Stimulated activated naive B cell treated with anti-CD40 and anti-IgM and Interleukin-4, amounts not matched to agents 10 μg/mL and 1 μg/mL and 100 μg/mL, for 72 hours (primary cell): ENCODE data around the gene MINDY2.

ENCODE experiments used
- ATAC-seq, 2 donors: fragments of 150-1000 bp; cut with Tn5 transposase; replicated peaks; 2 replicates each; pipeline ENCODE4 v1.10.0; 2021; ENCODE audit warnings: moderate library complexity in 1 of 2
- DNase-seq: peaks from one replicate; pipeline ENCODE4 v3.0.0; 2021
- H3K27ac Mint-ChIP-seq: one replicate; pipeline ENCODE4 v1.8.0; 2022; ENCODE audit warnings: mild to moderate bottlenecking, mixed read lengths
- H3K27me3 Mint-ChIP-seq, 2 donors: one replicate each; pipeline ENCODE4 v1.8.0; 2022; ENCODE audit warnings: mixed read lengths in 2 of 2
- H3K36me3 Mint-ChIP-seq, 2 donors: one replicate each; pipeline ENCODE4 v1.8.0; 2022; ENCODE audit warnings: mixed read lengths in 2 of 2, mild to moderate bottlenecking in 1 of 2
- H3K4me1 Mint-ChIP-seq, 2 donors: one replicate each; pipeline ENCODE4 v1.8.0; 2022; ENCODE audit warnings: mixed read lengths in 2 of 2, mild to moderate bottlenecking in 1 of 2
- H3K4me3 Mint-ChIP-seq, 2 donors: one replicate each; pipeline ENCODE4 v1.8.0; 2022; ENCODE audit warnings: mild to moderate bottlenecking in 2 of 2, mixed read lengths in 2 of 2, moderate library complexity in 1 of 2
- H3K9me3 Mint-ChIP-seq, 2 donors: one replicate each; pipeline ENCODE4 v1.8.0; 2022; ENCODE audit warnings: mixed read lengths in 2 of 2, mild to moderate bottlenecking in 1 of 2

MINDY2 gene, protein sequence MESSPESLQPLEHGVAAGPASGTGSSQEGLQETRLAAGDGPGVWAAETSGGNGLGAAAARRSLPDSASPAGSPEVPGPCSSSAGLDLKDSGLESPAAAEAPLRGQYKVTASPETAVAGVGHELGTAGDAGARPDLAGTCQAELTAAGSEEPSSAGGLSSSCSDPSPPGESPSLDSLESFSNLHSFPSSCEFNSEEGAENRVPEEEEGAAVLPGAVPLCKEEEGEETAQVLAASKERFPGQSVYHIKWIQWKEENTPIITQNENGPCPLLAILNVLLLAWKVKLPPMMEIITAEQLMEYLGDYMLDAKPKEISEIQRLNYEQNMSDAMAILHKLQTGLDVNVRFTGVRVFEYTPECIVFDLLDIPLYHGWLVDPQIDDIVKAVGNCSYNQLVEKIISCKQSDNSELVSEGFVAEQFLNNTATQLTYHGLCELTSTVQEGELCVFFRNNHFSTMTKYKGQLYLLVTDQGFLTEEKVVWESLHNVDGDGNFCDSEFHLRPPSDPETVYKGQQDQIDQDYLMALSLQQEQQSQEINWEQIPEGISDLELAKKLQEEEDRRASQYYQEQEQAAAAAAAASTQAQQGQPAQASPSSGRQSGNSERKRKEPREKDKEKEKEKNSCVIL

DNA sequence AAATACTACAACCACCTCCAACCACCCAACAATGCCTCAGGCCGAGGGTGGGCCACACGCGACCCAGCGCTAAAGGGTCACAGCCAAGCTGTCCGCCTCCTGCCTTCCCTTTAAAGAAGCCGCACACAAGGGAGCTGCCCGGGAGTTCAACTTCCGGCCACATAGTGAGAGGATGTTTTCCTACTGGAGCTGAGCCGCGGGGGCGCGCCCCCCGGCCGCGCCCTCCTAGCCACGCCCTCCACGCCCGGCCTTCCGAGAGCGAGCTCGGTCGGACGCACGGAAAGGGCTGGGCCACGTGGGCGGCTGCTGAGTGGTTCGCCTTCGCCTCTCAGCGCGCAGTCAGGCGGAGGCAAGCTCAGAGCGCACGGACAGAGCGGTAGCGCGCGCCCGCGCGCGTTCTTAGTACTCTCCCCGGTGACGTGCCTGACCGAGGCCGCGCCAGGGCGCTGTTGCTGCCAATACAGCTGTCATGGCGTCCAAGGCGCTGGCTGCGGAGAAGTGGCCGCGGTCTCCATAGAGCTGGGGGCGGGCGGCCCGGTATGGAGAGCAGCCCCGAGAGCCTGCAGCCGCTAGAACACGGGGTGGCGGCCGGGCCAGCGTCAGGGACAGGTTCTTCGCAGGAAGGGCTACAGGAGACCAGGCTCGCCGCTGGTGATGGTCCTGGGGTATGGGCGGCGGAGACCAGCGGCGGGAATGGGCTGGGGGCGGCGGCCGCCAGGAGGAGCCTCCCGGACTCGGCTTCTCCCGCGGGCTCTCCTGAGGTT, at the start of gene MINDY2:
TSS of gene MINDY2 (plus strand) at position 446 of the 764 bp plus-strand sequence. CDS start at position 540, 94 bp downstream.
- Mint-ChIP-seq H3K36me3 (peaks cover 0 to 2% of the 10 kb centered on the region in 2 donors), H3K4me1 (peaks cover 0 to 3% of the 10 kb centered on the region in 2 donors), H3K27ac (peak within 1 kb of the TSS; percentile 98), H3K9me3 (no peaks in the 10 kb centered on the region), H3K4me3 (peak within 1 kb of the TSS; percentile 90 to 97), H3K27me3 (no peaks in the 10 kb centered on the region)
- DNase-seq (peak; percentile 94), ATAC-seq (peak; percentile 96 to 97)

DNA sequence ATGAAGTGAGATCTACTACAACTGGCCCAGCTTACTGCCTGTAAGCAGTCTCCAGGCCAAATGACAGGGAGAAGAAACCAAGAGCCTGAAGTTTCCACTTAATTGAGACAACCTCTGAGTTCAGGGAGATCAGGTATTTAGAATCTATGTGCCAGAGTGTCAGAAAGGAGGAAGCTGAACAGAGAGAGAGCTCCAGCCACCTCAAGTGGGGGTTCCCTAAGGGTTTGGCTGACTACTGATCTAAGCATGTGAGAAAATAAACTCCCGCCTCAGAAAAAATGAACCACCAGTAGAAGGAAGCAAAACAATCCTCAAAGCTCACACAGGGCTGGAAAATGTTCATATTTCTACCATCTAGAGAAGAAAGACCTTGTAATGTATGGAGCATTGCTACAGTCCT, 46.6 kb upstream of the MINDY2 start:
- peak overlapping the region; percentile 65 for H3K27ac Mint-ChIP-seq
- H3K9me3 Mint-ChIP-seq: no peaks in the 10 kb centered on the region
- peaks cover 19 to 70% of the 10 kb centered on the region in 2 donors for H3K4me1 Mint-ChIP-seq
- H3K4me3 Mint-ChIP-seq: peak overlapping the region; percentile 1 to 10
- ATAC-seq (peak; percentile 97 to 98), DNase-seq (peak; percentile 55)
- H3K27me3 Mint-ChIP-seq: no peaks in the 10 kb centered on the region
- H3K36me3 Mint-ChIP-seq: peaks cover 2 to 3% of the 10 kb centered on the region in 2 donors

DNA sequence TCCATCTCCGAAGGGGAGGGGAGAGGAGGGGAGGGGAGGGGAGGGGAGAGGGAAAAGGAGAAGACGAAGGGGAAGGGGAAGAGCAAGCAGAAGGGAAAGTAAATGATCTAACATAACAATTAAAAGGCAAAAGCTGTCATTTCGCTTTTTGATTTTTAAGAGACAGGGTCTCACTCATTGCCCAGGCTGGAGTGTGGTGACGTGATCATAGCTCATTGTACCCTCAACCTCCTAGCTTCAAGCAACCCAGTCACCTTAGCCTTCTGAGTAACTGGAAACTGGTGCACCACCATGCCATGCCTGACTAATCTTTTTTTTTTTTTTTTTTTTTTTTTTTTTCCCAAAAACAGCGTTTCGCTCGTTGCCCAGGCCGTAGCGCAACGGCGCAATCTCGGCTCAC, 44.2 kb upstream of the MINDY2 start:
- no peak for DNase-seq
- peaks cover 4 to 7% of the 10 kb centered on the region in 2 donors for H3K36me3 Mint-ChIP-seq
- ATAC-seq: peak; percentile 63 to 72
- H3K9me3 Mint-ChIP-seq: no peaks in the 10 kb centered on the region
- peak overlapping the region; percentile 72 to 76 for H3K4me3 Mint-ChIP-seq
- peaks cover 27 to 75% of the 10 kb centered on the region in 2 donors for H3K4me1 Mint-ChIP-seq
- H3K27ac Mint-ChIP-seq: no peak overlapping the region
- no peaks in the 10 kb centered on the region for H3K27me3 Mint-ChIP-seq

DNA sequence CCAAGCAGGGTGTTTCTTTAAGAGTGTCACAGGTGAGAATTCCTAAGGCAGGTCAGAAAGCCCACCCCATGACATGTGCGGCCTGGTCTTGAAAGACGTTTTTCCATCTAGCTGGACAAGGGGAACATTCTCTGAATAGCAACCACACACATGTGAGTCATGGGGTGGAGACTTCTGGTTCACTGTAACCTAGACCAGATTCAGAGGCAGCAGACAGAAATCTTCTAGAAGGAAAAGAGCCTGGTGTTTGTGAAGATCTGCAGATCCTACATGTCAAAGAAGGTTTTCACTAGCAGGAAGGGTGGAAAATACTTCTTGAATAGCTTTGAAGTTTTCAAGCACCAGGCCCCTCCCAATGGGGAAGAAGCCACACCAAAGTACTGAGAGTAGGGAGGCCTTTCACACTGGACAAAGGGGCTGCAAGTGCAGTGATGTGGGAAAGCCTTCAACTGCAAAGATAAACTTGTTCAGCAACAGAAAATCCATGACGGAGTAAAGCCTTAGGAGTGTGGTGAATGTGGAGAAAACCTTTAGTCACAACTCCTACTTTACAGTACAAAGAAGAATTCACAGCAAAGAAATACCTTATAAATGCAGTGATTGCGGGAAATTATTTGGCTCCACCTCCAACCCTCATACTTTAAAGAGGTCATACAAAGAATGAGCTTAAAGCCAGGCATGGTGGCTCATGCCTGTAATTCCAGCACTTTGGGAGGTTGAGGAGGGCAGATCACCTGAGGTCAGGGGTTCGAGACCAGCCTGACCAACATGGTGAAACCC, 39.2 kb upstream of the MINDY2 start:
- no peak for DNase-seq
- peaks cover 6 to 14% of the 10 kb centered on the region in 2 donors for H3K36me3 Mint-ChIP-seq
- no peak overlapping the region for H3K4me3 Mint-ChIP-seq
- no peaks in the 10 kb centered on the region for H3K27me3 Mint-ChIP-seq
- peaks cover 35 to 69% of the 10 kb centered on the region in 2 donors for H3K4me1 Mint-ChIP-seq
- ATAC-seq: no peak
- H3K9me3 Mint-ChIP-seq: no peaks in the 10 kb centered on the region
- H3K27ac Mint-ChIP-seq: peak overlapping the region; percentile 56

DNA sequence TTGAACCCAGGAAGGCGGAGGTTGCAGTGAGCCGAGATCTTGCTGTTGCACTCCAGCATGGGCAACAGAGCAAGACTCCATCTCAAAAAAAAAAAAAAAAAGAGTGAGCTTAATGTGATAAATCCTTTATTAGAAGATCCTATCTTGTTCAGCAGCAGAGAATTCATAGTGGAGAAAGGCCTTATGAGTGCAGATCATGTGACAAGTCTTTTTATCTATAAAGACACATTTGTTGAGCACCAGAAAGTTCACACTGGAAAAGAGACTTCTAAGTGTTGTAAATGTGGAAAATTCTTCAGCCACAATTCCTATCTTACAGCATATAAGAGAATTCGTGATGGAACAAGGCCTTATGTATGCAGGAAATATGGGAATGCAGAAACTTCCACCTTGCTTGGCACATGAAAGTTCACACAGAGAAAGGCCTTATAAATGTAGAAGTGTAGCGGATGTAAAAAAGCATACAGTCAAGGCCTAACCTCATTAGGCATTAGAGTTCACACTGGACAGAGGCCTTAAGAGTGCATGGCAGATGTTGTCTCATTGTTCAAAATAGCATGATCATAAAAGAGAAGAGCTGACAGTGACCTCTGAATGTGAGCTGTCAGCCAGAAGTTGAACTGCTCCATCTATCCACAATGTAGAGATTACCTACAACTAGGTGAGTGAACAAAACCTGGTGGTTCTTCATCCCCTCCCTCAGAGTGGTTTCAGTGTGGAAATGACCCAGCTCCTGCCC, 38.3 kb upstream of the MINDY2 start:
- peaks cover 40 to 68% of the 10 kb centered on the region in 2 donors for H3K4me1 Mint-ChIP-seq
- H3K4me3 Mint-ChIP-seq: no peak overlapping the region
- no peak for DNase-seq
- H3K9me3 Mint-ChIP-seq: no peaks in the 10 kb centered on the region
- no peak for ATAC-seq
- no peaks in the 10 kb centered on the region for H3K27me3 Mint-ChIP-seq
- peaks cover 6 to 14% of the 10 kb centered on the region in 2 donors for H3K36me3 Mint-ChIP-seq
- H3K27ac Mint-ChIP-seq: peak overlapping the region; percentile 56

DNA sequence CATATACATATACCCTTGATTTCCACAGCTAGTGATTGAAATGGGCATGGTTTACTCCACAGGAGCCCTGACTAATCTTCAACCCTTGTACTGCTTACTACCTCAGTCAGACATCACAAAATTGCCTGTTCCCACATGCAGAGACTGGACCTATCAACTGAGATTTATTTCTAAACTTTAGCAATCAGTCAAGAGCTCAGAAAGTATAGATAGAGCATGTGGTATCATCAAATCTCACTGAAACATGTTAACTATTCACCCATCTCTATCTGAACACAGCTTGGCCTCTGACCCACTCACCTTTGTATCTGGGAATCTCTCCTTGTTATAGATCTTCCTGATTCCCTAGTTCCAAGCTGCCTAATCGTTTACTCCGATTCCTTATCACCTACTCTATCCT, 36.2 kb upstream of the MINDY2 start:
- H3K4me1 Mint-ChIP-seq: peaks cover 46 to 74% of the 10 kb centered on the region in 2 donors
- no peak overlapping the region for H3K27ac Mint-ChIP-seq
- H3K9me3 Mint-ChIP-seq: no peaks in the 10 kb centered on the region
- ATAC-seq (no peak), DNase-seq (no peak)
- no peaks in the 10 kb centered on the region for H3K27me3 Mint-ChIP-seq
- peaks cover 6 to 11% of the 10 kb centered on the region in 2 donors for H3K36me3 Mint-ChIP-seq
- H3K4me3 Mint-ChIP-seq: no peak overlapping the region

DNA sequence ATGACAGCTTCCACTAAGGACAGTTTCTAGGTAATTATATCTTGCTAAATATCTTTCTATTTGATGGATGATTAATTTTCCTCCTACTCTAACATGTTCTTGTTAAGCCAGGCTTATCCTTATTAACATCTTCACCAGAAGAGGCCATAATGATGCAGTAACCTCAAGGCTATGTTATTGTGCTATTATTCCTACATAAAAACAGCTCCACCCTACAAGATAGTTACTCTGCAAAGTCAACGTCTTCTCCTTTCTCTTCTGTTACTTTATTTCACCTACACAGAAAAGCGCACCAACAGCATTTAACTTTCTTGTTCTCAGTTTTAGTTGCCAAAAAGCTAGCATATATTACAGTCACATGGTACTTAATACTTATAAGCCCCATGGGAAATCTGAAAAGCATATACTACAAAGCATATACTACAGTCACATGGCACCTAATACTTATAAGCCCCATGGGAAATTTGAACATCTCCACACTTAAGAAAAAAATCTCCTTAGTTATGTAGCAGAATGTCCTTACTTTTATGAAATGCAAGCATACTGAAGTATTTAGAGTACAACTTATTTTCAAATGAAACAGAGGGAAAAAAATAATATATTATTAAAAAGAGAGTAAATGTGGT, 35.0 kb upstream of the MINDY2 start:
- Mint-ChIP-seq H3K36me3 (peaks cover 6 to 11% of the 10 kb centered on the region in 2 donors), H3K4me1 (peaks cover 43 to 73% of the 10 kb centered on the region in 2 donors), H3K4me3 (no peak overlapping the region), H3K9me3 (no peaks in the 10 kb centered on the region), H3K27me3 (no peaks in the 10 kb centered on the region), H3K27ac (no peak overlapping the region)
- ATAC-seq (no peak), DNase-seq (no peak)

DNA sequence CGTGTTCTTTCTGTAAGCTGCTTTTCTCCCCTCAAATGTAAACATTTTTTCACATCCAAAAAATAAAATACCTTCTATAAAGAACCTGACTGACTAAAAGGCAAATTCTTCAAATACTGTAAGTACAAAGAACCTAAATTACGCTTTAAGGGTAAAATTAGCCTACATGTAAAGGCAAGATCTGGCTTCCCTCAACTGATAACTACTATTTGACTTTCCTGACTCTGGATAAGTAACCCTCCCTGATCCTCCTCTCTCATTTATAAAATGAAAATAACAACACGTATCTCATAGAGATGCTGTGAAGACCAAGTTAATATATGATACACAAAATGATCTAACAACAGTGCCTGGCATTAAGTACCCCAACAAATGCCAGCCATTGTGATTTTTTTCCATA, 33.8 kb upstream of the MINDY2 start:
- no peaks in the 10 kb centered on the region for H3K27me3 Mint-ChIP-seq
- H3K4me3 Mint-ChIP-seq: no peak overlapping the region
- no peaks in the 10 kb centered on the region for H3K9me3 Mint-ChIP-seq
- no peak overlapping the region for H3K27ac Mint-ChIP-seq
- peaks cover 0 to 3% of the 10 kb centered on the region in 2 donors for H3K36me3 Mint-ChIP-seq
- peaks cover 42 to 73% of the 10 kb centered on the region in 2 donors for H3K4me1 Mint-ChIP-seq
- ATAC-seq (no peak), DNase-seq (no peak)

DNA sequence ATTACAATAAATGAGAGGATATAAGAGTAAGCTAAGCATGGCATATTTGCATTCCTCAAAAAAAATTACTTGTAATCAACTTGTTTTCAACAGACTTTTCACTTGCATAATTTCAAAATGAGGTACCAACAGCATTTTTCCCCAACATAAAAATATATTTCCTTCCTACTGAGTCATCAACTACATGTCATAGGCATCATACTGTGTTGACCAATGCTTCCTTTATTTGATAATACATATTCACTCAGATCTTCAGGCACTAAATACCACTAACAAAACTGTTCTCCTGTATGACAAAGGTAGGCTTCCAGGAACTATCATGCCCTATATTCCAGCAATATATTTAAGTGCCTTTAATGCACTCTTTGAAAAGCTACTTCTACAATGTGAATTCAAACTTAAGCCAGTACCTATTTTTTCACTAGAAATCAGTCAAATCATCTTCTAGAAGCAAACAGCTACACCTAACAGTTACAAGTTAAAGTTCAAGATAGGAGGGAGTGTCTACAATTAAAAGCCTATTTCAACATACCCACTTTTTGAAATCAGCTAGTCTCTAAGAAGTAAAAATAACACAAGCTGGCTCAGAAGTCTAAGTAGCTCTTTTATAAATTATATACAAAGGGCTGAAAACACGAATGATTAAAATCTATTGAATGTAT, 32.9 kb upstream of the MINDY2 start:
- Mint-ChIP-seq H3K4me1 (peaks cover 40 to 73% of the 10 kb centered on the region in 2 donors), H3K4me3 (no peak overlapping the region), H3K36me3 (no peaks in the 10 kb centered on the region), H3K9me3 (no peaks in the 10 kb centered on the region), H3K27ac (no peak overlapping the region), H3K27me3 (no peaks in the 10 kb centered on the region)
- DNase-seq (no peak), ATAC-seq (peak in 1 of 2 donors; percentile 58)

DNA sequence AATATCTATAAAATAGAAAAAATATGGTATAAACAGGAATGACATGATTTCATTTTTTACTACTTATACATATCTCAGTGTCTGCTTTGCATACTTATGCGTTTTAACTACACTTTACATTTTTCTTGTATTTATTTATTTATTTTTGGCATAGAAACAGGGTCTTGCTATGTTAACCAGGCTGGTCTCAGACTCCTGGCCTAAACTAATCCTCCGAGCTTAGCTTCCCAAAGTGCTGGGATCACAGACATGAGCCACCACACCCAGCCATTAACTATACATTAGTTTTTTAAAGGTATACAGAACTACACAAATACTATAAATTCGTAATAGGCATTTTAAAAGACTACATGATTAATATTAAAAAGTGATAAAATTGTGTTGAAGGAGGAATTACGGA, 30.7 kb upstream of the MINDY2 start:
- Mint-ChIP-seq H3K4me3 (no peak overlapping the region), H3K4me1 (peaks cover 38 to 76% of the 10 kb centered on the region in 2 donors), H3K27ac (no peak overlapping the region), H3K36me3 (no peaks in the 10 kb centered on the region), H3K27me3 (no peaks in the 10 kb centered on the region), H3K9me3 (no peaks in the 10 kb centered on the region)
- DNase-seq: no peak
- no peak for ATAC-seq

DNA sequence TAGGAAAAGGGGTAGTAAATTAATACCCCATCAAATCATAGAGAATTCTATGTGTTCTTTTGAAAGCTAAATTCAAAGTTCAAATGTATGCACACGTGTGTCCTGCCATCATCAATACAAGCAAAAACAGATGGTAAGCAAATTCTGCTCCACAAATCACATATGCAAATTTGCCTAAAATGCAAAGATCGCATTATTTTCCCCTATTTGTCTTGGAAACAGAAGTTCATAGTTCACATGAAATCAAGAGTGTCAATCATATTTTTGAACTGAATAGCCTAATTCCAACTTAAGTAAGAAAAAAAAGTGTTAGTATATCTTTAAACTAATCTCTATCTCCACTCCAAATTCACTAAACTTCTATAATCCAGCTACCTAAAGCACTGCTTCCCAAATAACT, 30.1 kb upstream of the MINDY2 start:
- ATAC-seq (no peak), DNase-seq (no peak)
- peaks cover 36 to 79% of the 10 kb centered on the region in 2 donors for H3K4me1 Mint-ChIP-seq
- H3K27me3 Mint-ChIP-seq: no peaks in the 10 kb centered on the region
- no peak overlapping the region for H3K4me3 Mint-ChIP-seq
- no peak overlapping the region for H3K27ac Mint-ChIP-seq
- no peaks in the 10 kb centered on the region for H3K9me3 Mint-ChIP-seq
- H3K36me3 Mint-ChIP-seq: no peaks in the 10 kb centered on the region

DNA sequence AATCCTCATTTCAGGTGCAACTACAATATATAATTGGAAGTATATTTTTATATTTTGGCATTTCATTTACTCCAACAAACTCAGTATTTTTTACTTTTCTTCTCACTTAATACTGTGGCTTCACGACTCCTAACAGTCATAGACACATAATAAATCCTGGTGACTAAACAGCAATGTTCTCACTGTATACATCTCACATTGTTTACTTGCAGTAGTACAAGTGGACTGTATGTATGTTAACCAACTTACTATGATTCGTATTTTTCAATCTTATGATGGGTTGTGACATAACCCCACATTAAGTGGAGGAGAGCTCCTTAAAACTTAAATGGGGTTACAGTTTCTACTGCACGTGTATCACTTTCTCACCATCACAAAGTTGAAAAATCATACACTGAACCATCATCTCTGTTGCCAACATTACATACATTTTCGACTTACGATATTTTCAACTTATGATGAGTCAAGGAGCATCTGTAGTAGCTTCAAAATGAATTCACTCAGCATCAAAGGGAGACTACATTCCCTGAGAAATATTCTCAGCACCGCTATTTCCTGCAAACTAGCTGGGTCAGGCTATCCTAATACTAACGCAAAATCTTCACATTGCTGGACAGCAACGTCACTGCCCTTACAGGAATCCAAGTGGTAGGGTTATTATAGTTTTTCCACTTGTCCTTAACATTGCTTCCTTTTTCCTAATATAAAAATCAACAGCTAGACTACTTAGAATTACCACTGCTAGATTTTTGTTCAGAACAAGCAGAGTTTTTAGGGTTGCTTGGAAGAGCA, 28.9 kb upstream of the MINDY2 start:
- peaks cover 38 to 75% of the 10 kb centered on the region in 2 donors for H3K4me1 Mint-ChIP-seq
- DNase-seq (no peak), ATAC-seq (no peak)
- H3K9me3 Mint-ChIP-seq: no peaks in the 10 kb centered on the region
- no peaks in the 10 kb centered on the region for H3K27me3 Mint-ChIP-seq
- no peak overlapping the region for H3K4me3 Mint-ChIP-seq
- H3K27ac Mint-ChIP-seq: no peak overlapping the region
- H3K36me3 Mint-ChIP-seq: no peaks in the 10 kb centered on the region
